RWPE2 (cell line): Measurements from ENCODE around the gene GAB4.
"Not testable (repeated sequence)": the region's sequence is repeated elsewhere in the genome, so short reads cannot be mapped to it uniquely, and the experiment has no call there.

Experiments used
- ATAC-seq: fragments of 200-7000 bp; cut with Tn5 transposase; 3 replicates; pipeline ENCODE4 v1.9.1; 2021; ENCODE audit warnings: low read depth
- DNase-seq: peaks from one replicate; pipeline ENCODE4 v3.0.0-alpha.2; 2020; ENCODE audit warnings: low spot score
- H3K27ac ChIP-seq: fragments of 450-650 bp; 2 replicates; pipeline ENCODE4 v1.5.1; 2017; ENCODE audit warnings: mild to moderate bottlenecking; ENCODE audit not compliant: poor library complexity, severe bottlenecking
- H3K27me3 ChIP-seq: fragments of 250-450 bp; sonication (Bioruptor Pico); 2 replicates; pipeline ENCODE4 v1.5.1; 2021; ENCODE audit warnings: mild to moderate bottlenecking, moderate library complexity; ENCODE audit not compliant: insufficient read depth, poor library complexity, severe bottlenecking
- H3K36me3 ChIP-seq: fragments of 250-450 bp; sonication (Bioruptor Pico); 2 replicates; pipeline ENCODE4 v1.5.1; 2020; ENCODE audit warnings: low read depth, mild to moderate bottlenecking, moderate library complexity
- H3K4me1 ChIP-seq: fragments of 250-450 bp; sonication (Bioruptor Pico); 2 replicates; pipeline ENCODE4 v1.5.1; 2021; ENCODE audit warnings: mild to moderate bottlenecking, moderate library complexity; ENCODE audit not compliant: insufficient read depth, poor library complexity, severe bottlenecking
- H3K4me3 ChIP-seq: fragments of 250-450 bp; sonication (Bioruptor Pico); 2 replicates; pipeline ENCODE4 v1.5.1; 2021; ENCODE audit warnings: mild to moderate bottlenecking, moderate library complexity; ENCODE audit not compliant: severe bottlenecking
- H3K9me3 ChIP-seq: fragments of 250-450 bp; sonication (Bioruptor Pico); 2 replicates; pipeline ENCODE4 v1.5.1; 2021; ENCODE audit warnings: mild to moderate bottlenecking, moderate library complexity; ENCODE audit not compliant: severe bottlenecking
- TF ChIP-seq, protein P1 (sequence below): fragments of 450-650 bp; IDR thresholded peaks from one replicate; pipeline ENCODE4 v1.5.1; 2017; ENCODE audit warnings: mild to moderate bottlenecking, moderate library complexity; ENCODE audit not compliant: poor library complexity, severe bottlenecking

Gene GAB4

DNA sequence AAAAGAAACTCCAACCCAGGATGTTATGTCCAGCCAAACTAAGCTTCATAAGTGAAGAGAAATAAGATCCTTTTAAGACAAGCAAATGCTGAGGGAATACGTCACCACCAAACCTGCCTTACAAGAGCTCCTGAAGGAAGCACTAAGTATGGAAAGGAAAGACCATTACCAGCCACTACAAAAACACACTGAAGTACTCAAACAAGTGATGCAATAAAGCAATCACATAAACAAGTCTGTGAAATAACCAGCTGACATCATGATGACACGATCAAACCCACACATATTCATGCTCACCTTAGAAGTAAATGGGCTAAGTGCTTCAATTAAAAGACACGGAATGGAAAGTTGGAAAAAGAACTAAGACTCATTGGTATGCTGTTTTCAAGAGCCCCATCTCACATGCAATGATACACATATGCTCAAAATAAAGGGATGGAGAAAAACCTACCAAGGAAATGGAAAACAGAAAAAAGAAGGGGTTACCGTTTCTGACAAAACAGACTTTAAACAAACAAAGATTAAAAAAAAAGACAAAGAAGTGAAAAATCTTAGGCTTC, 82.5 kb downstream of the GAB4 start:
- Histone ChIP-seq H3K27ac (no peak overlapping the region), H3K4me1 (no peaks in the 10 kb centered on the region), H3K36me3 (no peaks in the 10 kb centered on the region), H3K27me3 (peaks cover 4% of the 10 kb centered on the region), H3K4me3 (no peak overlapping the region), H3K9me3 (no peaks in the 10 kb centered on the region)
- TF ChIP-seq, protein P1, sequence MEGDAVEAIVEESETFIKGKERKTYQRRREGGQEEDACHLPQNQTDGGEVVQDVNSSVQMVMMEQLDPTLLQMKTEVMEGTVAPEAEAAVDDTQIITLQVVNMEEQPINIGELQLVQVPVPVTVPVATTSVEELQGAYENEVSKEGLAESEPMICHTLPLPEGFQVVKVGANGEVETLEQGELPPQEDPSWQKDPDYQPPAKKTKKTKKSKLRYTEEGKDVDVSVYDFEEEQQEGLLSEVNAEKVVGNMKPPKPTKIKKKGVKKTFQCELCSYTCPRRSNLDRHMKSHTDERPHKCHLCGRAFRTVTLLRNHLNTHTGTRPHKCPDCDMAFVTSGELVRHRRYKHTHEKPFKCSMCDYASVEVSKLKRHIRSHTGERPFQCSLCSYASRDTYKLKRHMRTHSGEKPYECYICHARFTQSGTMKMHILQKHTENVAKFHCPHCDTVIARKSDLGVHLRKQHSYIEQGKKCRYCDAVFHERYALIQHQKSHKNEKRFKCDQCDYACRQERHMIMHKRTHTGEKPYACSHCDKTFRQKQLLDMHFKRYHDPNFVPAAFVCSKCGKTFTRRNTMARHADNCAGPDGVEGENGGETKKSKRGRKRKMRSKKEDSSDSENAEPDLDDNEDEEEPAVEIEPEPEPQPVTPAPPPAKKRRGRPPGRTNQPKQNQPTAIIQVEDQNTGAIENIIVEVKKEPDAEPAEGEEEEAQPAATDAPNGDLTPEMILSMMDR: no peak
- no peak for ATAC-seq
- DNase-seq: no peak

DNA sequence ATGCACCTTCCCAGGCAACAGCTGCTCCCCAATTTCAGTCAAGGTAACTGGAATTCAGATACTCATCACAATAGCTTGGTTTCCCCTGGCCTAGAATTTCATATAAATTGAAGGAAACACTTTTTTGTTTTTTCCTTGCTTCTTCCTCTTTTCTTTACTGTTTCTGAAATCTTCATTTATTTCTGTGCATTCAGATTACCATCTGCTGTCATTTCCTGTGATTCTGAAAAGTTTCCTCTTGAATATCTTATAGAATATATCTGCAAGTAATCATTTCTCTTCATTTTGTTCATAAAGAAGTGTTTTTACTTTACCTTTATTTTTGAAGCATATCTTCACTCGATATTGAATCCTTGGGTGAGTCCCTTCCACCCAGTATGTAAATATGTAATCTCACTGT, 85.3 kb downstream of the GAB4 start:
- Histone ChIP-seq H3K27me3 (peaks cover 6% of the 10 kb centered on the region), H3K27ac (no peak overlapping the region), H3K36me3 (no peaks in the 10 kb centered on the region), H3K4me3 (no peak overlapping the region), H3K4me1 (no peaks in the 10 kb centered on the region), H3K9me3 (no peaks in the 10 kb centered on the region)
- DNase-seq (no peak), ATAC-seq (no peak)
- TF ChIP-seq, protein P1: no peak

DNA sequence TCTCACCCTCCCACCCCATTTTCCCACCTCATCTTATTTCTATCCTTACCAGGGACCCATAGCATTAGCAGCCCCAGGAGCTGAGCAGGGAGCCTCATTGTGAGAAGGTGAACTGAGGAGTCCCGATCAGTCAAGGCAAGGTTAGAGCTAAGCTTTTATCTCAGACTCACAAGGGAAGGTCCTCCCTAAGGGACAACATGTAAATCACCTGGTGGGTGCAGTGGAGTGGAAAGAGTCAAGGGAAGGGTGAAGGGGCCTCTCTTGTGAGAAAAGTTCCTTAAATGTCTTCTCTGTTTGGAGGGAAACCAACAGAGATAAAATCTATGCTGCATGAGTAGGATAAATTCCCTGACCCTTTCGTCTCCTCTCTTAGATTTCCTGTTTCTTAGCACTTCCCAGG, 85.9 kb downstream of the GAB4 start:
- Histone ChIP-seq H3K4me3 (no peak overlapping the region), H3K4me1 (no peaks in the 10 kb centered on the region), H3K27ac (no peak overlapping the region), H3K9me3 (no peaks in the 10 kb centered on the region), H3K27me3 (peaks cover 6% of the 10 kb centered on the region), H3K36me3 (no peaks in the 10 kb centered on the region)
- DNase-seq (no peak), ATAC-seq (no peak)
- TF ChIP-seq, protein P1: no peak

DNA sequence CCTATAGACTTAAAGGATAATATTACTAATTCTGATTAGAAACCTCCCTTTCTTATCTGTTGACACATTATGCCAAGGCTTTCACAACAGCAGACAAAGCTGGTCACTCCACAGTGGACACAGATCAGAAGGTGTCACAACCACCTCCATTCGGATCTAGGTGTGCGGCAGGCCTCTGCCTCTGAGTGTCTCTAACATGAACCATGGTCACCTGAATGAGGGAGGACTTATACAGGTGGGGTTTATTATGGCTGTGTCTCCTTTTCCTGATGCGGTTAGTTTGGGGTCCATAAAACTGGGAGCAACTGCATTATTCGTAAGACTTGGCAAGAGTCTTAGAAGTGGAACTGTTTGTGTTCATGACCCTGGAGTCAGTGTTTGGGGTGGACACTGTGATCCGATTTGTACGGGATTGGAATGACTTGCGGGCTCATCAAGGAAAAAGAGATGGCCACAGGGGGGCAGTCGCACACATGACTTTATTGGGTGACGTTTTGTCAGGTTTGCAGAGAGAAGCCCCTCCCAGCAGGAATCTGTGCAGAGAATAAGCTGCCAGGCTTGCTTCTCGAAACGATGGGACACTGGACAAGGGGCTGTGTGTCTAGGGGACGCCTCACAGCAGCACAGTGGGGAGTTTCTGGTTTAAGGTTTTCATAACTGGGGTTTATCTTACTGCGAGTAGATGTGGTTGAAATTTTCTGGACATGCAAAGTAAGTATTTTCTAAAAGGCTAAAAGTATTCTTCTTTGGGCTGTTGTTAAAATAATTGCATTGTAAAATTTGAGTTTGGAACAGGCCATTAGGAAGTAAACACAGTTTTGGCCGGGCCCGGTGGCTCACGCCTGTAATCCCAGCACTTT, 90.6 kb downstream of the GAB4 start:
- TF ChIP-seq, protein P1: peak; percentile 76
- Histone ChIP-seq H3K36me3 (no peaks in the 10 kb centered on the region), H3K27ac (no peak overlapping the region), H3K27me3 (peaks cover 6% of the 10 kb centered on the region), H3K4me1 (no peaks in the 10 kb centered on the region), H3K9me3 (no peaks in the 10 kb centered on the region), H3K4me3 (no peak overlapping the region)
- ATAC-seq: peak; percentile 75
- no peak for DNase-seq

DNA sequence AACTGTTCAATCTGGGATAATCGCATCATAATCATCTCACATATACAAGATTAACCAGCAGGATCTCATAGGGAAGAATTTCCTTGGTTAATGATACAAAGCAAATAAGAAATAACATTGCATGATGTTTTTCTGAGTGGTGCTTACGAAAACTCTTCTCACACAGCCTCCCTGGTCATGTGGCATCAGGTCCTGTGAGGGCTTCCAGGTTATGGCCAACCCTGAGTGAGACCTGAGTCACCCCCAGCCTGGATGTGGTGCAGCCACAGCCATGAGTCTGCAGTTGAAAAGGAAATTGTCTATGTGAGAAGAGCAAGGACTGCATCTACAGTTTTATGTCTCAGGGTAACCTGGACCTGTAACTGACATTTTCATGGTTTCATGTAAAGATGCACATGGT, 92.3 kb downstream of the GAB4 start:
- no peaks in the 10 kb centered on the region for H3K4me1 ChIP-seq
- TF ChIP-seq, protein P1: no peak
- peaks cover 4% of the 10 kb centered on the region for H3K27me3 ChIP-seq
- DNase-seq: no peak
- peak; percentile 70; the same call in 2 of the 3 replicates for ATAC-seq
- H3K9me3 ChIP-seq: no peaks in the 10 kb centered on the region
- no peak overlapping the region for H3K4me3 ChIP-seq
- H3K36me3 ChIP-seq: no peaks in the 10 kb centered on the region
- H3K27ac ChIP-seq: no peak overlapping the region

DNA sequence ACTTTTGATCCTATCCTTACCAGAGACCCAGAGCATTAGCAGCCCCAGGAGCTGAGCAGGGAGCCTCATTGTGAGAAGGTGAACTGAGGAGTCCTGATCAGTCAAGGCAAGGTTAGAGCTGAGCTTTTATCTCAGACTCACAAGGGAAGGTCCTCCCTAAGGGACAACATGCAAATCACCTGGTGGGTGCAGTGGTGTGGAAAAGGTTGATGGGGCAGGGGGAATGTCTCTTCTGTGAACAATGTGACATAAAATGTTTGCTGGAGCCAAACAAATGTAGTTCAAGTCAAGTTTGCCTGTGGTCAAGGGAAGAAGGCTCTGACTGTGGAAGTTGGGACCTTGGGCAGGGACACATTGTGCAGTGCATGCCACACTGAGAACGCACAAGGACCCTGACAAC, 93.1 kb downstream of the GAB4 start:
- not testable (repeated sequence) for H3K36me3 ChIP-seq, H3K9me3 ChIP-seq, H3K4me1 ChIP-seq, DNase-seq, H3K27ac ChIP-seq, H3K27me3 ChIP-seq, ATAC-seq, H3K4me3 ChIP-seq
